Chondrocyte (in vitro differentiated cells): Measurements from ENCODE around the gene DPM3. TPM values are rescaled to one million over a fixed set of nuclear protein-coding genes. Genes with fewer than 3 reads are reported as not detected.

ENCODE experiments used
- DNase-seq: peaks from one replicate; pipeline ENCODE4 v3.0.0; 2021; ENCODE audit warnings: mixed read lengths, low spot score
- H3K27ac Mint-ChIP-seq: one replicate; pipeline ENCODE4 v1.8.0; 2021; ENCODE audit warnings: mild to moderate bottlenecking, moderate library complexity, mixed read lengths; ENCODE audit not compliant: unreplicated experiment
- H3K27me3 Mint-ChIP-seq: 2 replicates; pipeline ENCODE4 v1.8.0; 2021; ENCODE audit warnings: low read depth, mixed read lengths
- H3K36me3 Mint-ChIP-seq: 2 replicates; pipeline ENCODE4 v1.8.0; 2021; ENCODE audit warnings: low read depth, mixed read lengths
- H3K4me1 Mint-ChIP-seq: 2 replicates; pipeline ENCODE4 v1.8.0; 2021; ENCODE audit warnings: low read depth, mild to moderate bottlenecking, mixed read lengths
- H3K4me3 Mint-ChIP-seq: one replicate; pipeline ENCODE4 v1.8.0; 2021; ENCODE audit warnings: mild to moderate bottlenecking, moderate library complexity, mixed read lengths; ENCODE audit not compliant: unreplicated experiment
- H3K9me3 Mint-ChIP-seq: 2 replicates; pipeline ENCODE4 v1.8.0; 2021; ENCODE audit warnings: low read depth, mixed read lengths
- CTCF ChIP-seq: fragments of 200-600 bp; sonication (generic); IDR thresholded peaks from 2 replicates; pipeline ENCODE4 v1.5.0; 2021; ENCODE audit warnings: antibody characterized with exemption, mild to moderate bottlenecking, moderate library complexity
- total RNA-seq: library from RNA; stranded (reverse); gene quantifications from 3 replicates; pipeline ENCODE4 v1.2.1, GENCODE V29; 2021

Gene DPM3
- total RNA-seq, 1 donor from 2014 or later: 41.3 TPM

- no peaks in the 10 kb centered on the region for H3K9me3 Mint-ChIP-seq
- H3K36me3 Mint-ChIP-seq: no peaks in the 10 kb centered on the region
- TF ChIP-seq CTCF: no peak
- peaks cover 4% of the 10 kb centered on the region for H3K27me3 Mint-ChIP-seq
- DNase-seq: no peak
- H3K4me1 Mint-ChIP-seq: peaks cover 3% of the 10 kb centered on the region
- H3K27ac Mint-ChIP-seq: no peak overlapping the region
- no peak overlapping the region for H3K4me3 Mint-ChIP-seq
Observed at GRCh38 chr1:155103325-155103724, 37.0 kb downstream of the DPM3 start.

GRCh38 chr1:155099331-155099730 is 41.0 kb downstream of the DPM3 start:
- Mint-ChIP-seq H3K9me3 (no peaks in the 10 kb centered on the region), H3K27ac (no peak overlapping the region), H3K4me3 (no peak overlapping the region), H3K36me3 (no peaks in the 10 kb centered on the region), H3K27me3 (no peaks in the 10 kb centered on the region), H3K4me1 (peaks cover 9% of the 10 kb centered on the region)
- no peak for TF ChIP-seq CTCF
- DNase-seq: no peak

GRCh38 chr1:155094622-155094948 is 45.7 kb downstream of the DPM3 start:
- DNase-seq: no peak
- Mint-ChIP-seq H3K27me3 (no peaks in the 10 kb centered on the region), H3K27ac (no peak overlapping the region), H3K9me3 (no peaks in the 10 kb centered on the region), H3K36me3 (no peaks in the 10 kb centered on the region), H3K4me1 (peaks cover 29% of the 10 kb centered on the region), H3K4me3 (no peak overlapping the region)
- TF ChIP-seq CTCF: peak; percentile 53

GRCh38 chr1:155093911-155094621 is 46.3 kb downstream of the DPM3 start:
- Mint-ChIP-seq H3K9me3 (no peaks in the 10 kb centered on the region), H3K4me1 (peaks cover 29% of the 10 kb centered on the region), H3K27me3 (no peaks in the 10 kb centered on the region), H3K36me3 (no peaks in the 10 kb centered on the region), H3K4me3 (no peak overlapping the region), H3K27ac (peak overlapping the region; percentile 79)
- no peak for DNase-seq
- TF ChIP-seq CTCF: peak; percentile 81

- TF ChIP-seq CTCF: no peak
- no peak for DNase-seq
- peaks cover 29% of the 10 kb centered on the region for H3K4me1 Mint-ChIP-seq
- no peaks in the 10 kb centered on the region for H3K36me3 Mint-ChIP-seq
- no peaks in the 10 kb centered on the region for H3K9me3 Mint-ChIP-seq
- no peak overlapping the region for H3K27ac Mint-ChIP-seq
- no peak overlapping the region for H3K4me3 Mint-ChIP-seq
- H3K27me3 Mint-ChIP-seq: no peaks in the 10 kb centered on the region
Observed at GRCh38 chr1:155092641-155093040, 47.7 kb downstream of the DPM3 start.
